WTC11 (cell line): ENCODE data around the gene CEP63.

Source experiments
- ESRRA ChIP-seq: sonication (generic); formaldehyde crosslinking; IDR thresholded peaks from 2 replicates; pipeline ENCODE4 v1.8.1; 2022; ENCODE audit warnings: mild to moderate bottlenecking, missing genetic modification reagents, borderline replicate concordance
- FOXP1 ChIP-seq: sonication (generic); formaldehyde crosslinking; IDR thresholded peaks from 2 replicates; pipeline ENCODE4 v1.8.0; 2022; ENCODE audit warnings: missing genetic modification reagents, mild to moderate bottlenecking, moderate library complexity, borderline replicate concordance
- KAT7 ChIP-seq: sonication (generic); formaldehyde crosslinking; IDR thresholded peaks from 2 replicates; pipeline ENCODE4 v1.8.1; 2023; ENCODE audit warnings: missing genetic modification reagents, mild to moderate bottlenecking, borderline replicate concordance
- MAX ChIP-seq: sonication (generic); formaldehyde crosslinking; IDR thresholded peaks from 2 replicates; pipeline ENCODE4 v1.8.0; 2022; ENCODE audit warnings: mild to moderate bottlenecking, missing genetic modification reagents
- NFYB ChIP-seq: sonication (generic); formaldehyde crosslinking; conservative IDR thresholded peaks from 2 replicates; pipeline ENCODE4 v1.8.0; 2022; ENCODE audit warnings: low read depth, missing genetic modification reagents
- RELA ChIP-seq: sonication (generic); formaldehyde crosslinking; IDR thresholded peaks from 2 replicates; pipeline ENCODE4 v1.8.1; 2022; ENCODE audit warnings: missing genetic modification reagents, mild to moderate bottlenecking, borderline replicate concordance
- RORB ChIP-seq: fragments of 250-450 bp; sonication (Bioruptor Pico); IDR thresholded peaks from 2 replicates; pipeline ENCODE4 v1.9.0; 2021; ENCODE audit warnings: mild to moderate bottlenecking
- SP1 ChIP-seq: sonication (generic); formaldehyde crosslinking; conservative IDR thresholded peaks from 2 replicates; pipeline ENCODE4 v1.8.1; 2022; ENCODE audit warnings: missing genetic modification reagents
- TEAD1 ChIP-seq: sonication (generic); formaldehyde crosslinking; IDR thresholded peaks from 2 replicates; pipeline ENCODE4 v1.8.0; 2022; ENCODE audit warnings: mild to moderate bottlenecking, missing genetic modification reagents
- ZNF121 ChIP-seq: sonication (generic); formaldehyde crosslinking; IDR thresholded peaks from 2 replicates; pipeline ENCODE4 v1.8.0; 2023; ENCODE audit warnings: missing genetic modification reagents
- TF ChIP-seq, protein P1 (sequence below): fragments of 200-600 bp; IDR thresholded peaks from 2 replicates; pipeline ENCODE4 v1.8.0; 2022; ENCODE audit warnings: antibody characterized with exemption
- TF ChIP-seq, protein P2 (sequence below): sonication (generic); formaldehyde crosslinking; IDR thresholded peaks from 2 replicates; pipeline ENCODE4 v1.8.0; 2022; ENCODE audit warnings: mild to moderate bottlenecking, missing genetic modification reagents
- TF ChIP-seq, protein P3 (sequence below): sonication (generic); formaldehyde crosslinking; conservative IDR thresholded peaks from 2 replicates; pipeline ENCODE4 v1.8.1; 2023; ENCODE audit warnings: mild to moderate bottlenecking, low read depth, missing genetic modification reagents, moderate library complexity

GRCh38 chr3:134603956-134604355, 118.1 kb downstream of the CEP63 start:
- TF ChIP-seq MAX (CRISPR knock-in tag) (no peak), SP1 (CRISPR knock-in tag) (no peak), FOXP1 (CRISPR knock-in tag) (no peak), ZNF121 (CRISPR knock-in tag) (no peak), NFYB (CRISPR knock-in tag) (no peak), KAT7 (CRISPR knock-in tag) (no peak), ESRRA (CRISPR knock-in tag) (no peak), RELA (CRISPR knock-in tag) (no peak), TEAD1 (CRISPR knock-in tag) (no peak), RORB (CRISPR knock-in tag) (no peak)
- TF ChIP-seq, protein P1, sequence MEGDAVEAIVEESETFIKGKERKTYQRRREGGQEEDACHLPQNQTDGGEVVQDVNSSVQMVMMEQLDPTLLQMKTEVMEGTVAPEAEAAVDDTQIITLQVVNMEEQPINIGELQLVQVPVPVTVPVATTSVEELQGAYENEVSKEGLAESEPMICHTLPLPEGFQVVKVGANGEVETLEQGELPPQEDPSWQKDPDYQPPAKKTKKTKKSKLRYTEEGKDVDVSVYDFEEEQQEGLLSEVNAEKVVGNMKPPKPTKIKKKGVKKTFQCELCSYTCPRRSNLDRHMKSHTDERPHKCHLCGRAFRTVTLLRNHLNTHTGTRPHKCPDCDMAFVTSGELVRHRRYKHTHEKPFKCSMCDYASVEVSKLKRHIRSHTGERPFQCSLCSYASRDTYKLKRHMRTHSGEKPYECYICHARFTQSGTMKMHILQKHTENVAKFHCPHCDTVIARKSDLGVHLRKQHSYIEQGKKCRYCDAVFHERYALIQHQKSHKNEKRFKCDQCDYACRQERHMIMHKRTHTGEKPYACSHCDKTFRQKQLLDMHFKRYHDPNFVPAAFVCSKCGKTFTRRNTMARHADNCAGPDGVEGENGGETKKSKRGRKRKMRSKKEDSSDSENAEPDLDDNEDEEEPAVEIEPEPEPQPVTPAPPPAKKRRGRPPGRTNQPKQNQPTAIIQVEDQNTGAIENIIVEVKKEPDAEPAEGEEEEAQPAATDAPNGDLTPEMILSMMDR = no peak
- TF ChIP-seq, protein P2, sequence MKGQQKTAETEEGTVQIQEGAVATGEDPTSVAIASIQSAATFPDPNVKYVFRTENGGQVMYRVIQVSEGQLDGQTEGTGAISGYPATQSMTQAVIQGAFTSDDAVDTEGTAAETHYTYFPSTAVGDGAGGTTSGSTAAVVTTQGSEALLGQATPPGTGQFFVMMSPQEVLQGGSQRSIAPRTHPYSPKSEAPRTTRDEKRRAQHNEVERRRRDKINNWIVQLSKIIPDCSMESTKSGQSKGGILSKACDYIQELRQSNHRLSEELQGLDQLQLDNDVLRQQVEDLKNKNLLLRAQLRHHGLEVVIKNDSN (CRISPR knock-in tag) = no peak
- TF ChIP-seq, protein P3, sequence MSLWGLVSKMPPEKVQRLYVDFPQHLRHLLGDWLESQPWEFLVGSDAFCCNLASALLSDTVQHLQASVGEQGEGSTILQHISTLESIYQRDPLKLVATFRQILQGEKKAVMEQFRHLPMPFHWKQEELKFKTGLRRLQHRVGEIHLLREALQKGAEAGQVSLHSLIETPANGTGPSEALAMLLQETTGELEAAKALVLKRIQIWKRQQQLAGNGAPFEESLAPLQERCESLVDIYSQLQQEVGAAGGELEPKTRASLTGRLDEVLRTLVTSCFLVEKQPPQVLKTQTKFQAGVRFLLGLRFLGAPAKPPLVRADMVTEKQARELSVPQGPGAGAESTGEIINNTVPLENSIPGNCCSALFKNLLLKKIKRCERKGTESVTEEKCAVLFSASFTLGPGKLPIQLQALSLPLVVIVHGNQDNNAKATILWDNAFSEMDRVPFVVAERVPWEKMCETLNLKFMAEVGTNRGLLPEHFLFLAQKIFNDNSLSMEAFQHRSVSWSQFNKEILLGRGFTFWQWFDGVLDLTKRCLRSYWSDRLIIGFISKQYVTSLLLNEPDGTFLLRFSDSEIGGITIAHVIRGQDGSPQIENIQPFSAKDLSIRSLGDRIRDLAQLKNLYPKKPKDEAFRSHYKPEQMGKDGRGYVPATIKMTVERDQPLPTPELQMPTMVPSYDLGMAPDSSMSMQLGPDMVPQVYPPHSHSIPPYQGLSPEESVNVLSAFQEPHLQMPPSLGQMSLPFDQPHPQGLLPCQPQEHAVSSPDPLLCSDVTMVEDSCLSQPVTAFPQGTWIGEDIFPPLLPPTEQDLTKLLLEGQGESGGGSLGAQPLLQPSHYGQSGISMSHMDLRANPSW (CRISPR knock-in tag) = no peak
